ENCODE results near the gene LZTFL1.

LZTFL1 gene

GRCh38 chr3:45774581-45775521 lies 67.1 kb downstream of the LZTFL1 start:
- DNase-seq, result no peak
- in situ Hi-C loops (cut with MboI; ENCODE audit: low pct_unique_long_range_greater_than_20kb, low sequenced_read_pairs), result no loop called here

- DNase-seq, result no peak
- in situ Hi-C loops (cut with MboI; ENCODE audit: low pct_unique_long_range_greater_than_20kb, low sequenced_read_pairs), result no loop called here
These were observed 68.0 kb downstream of the LZTFL1 start for GRCh38 chr3:45773714-45774449.
